K562 (cell line): Measurements from ENCODE around the gene RIPPLY3. TPM values are rescaled to one million over a fixed set of nuclear protein-coding genes. Genes with fewer than 3 reads are reported as not detected.
A peak's percentile ranks its signal among the peaks of the same experiment; 100 is the strongest.

Experiments used
- ARHGAP35 ChIP-seq: fragments of 450-650 bp; IDR thresholded peaks from 2 replicates; pipeline ENCODE4 v1.6.1; 2018; ENCODE audit not compliant: partially characterized antibody
- BCL6 ChIP-seq: fragments of 250-450 bp; sonication (Bioruptor Pico); IDR thresholded peaks from 2 replicates; pipeline ENCODE4 v1.4.0; 2020
- EGR1 ChIP-seq: fragments of 450-650 bp; conservative IDR thresholded peaks from 2 replicates; pipeline ENCODE4 v1.6.1; 2017; ENCODE audit warnings: mild to moderate bottlenecking
- ERF ChIP-seq: fragments of 450-650 bp; formaldehyde crosslinking; IDR thresholded peaks from 2 replicates; pipeline ENCODE4 v1.4.0; 2020; ENCODE audit warnings: mild to moderate bottlenecking, mixed read lengths
- GTF2F1 ChIP-seq: IDR thresholded peaks from 2 replicates; pipeline ENCODE4 v1.6.1; 2011; ENCODE audit warnings: low read depth, low read length, improper control_type of control experiment
- HDAC1 ChIP-seq, 2 experiments: fragments of 450-650 bp; IDR thresholded peaks; 2 replicates each; pipeline ENCODE4 v1.6.1; 2016 to 2017; ENCODE audit warnings: inconsistent platforms in 1 of 2, mild to moderate bottlenecking in 1 of 2, moderate library complexity in 1 of 2
- HOXB6 ChIP-seq: fragments of 250-450 bp; sonication (Bioruptor Pico); IDR thresholded peaks from 2 replicates; pipeline ENCODE4 v1.5.1; 2022; ENCODE audit warnings: mild to moderate bottlenecking, borderline replicate concordance
- L3MBTL2 ChIP-seq: fragments of 450-650 bp; IDR thresholded peaks from 2 replicates; pipeline ENCODE4 v1.6.1; 2016; ENCODE audit warnings: mild to moderate bottlenecking, moderate library complexity
- PTTG1 ChIP-seq: fragments of 450-650 bp; IDR thresholded peaks from 2 replicates; pipeline ENCODE4 v1.6.1; 2016; ENCODE audit warnings: low read depth, mild to moderate bottlenecking, missing genetic modification characterization, missing compliant biosample characterization
- RFX7 ChIP-seq: fragments of 250-450 bp; sonication (Bioruptor Pico); IDR thresholded peaks from 2 replicates; pipeline ENCODE4 v1.5.1; 2021; ENCODE audit warnings: mild to moderate bottlenecking
- SRSF9 ChIP-seq: fragments of 200-400 bp; formaldehyde crosslinking; IDR thresholded peaks from 2 replicates; pipeline ENCODE4 v1.6.1; 2017; ENCODE audit warnings: low read depth, low read length, borderline replicate concordance
- U2AF1 ChIP-seq: fragments of 200-400 bp; formaldehyde crosslinking; optimal IDR thresholded peaks from 2 replicates; pipeline ENCODE3; 2017; ENCODE audit warnings: mild to moderate bottlenecking, low read depth, low read length, moderate library complexity
- XRCC3 ChIP-seq: fragments of 450-650 bp; IDR thresholded peaks from 2 replicates; pipeline ENCODE4 v1.6.1; 2017; ENCODE audit warnings: mild to moderate bottlenecking, moderate library complexity
- YY1 ChIP-seq, 3 experiments: IDR thresholded peaks; 2 replicates each; pipeline ENCODE4 v1.6.1; 2011; ENCODE audit warnings: low read length in 2 of 3, mild to moderate bottlenecking in 2 of 3, moderate library complexity in 2 of 3, borderline replicate concordance in 1 of 3, control low read depth in 1 of 3, low read depth in 1 of 3; ENCODE audit not compliant: insufficient read depth in 3 of 3, insufficient replicate concordance in 2 of 3, control insufficient read depth in 1 of 3, insufficient read length in 1 of 3; ENCODE audit errors: extremely low read depth in 1 of 3
- ZFP30 ChIP-seq: fragments of 250-450 bp; sonication (Bioruptor Pico); IDR thresholded peaks from 2 replicates; pipeline ENCODE4 v1.8.0; 2022; ENCODE audit warnings: moderate library complexity, mild to moderate bottlenecking, inconsistent platforms, borderline replicate concordance
- ZNF224 ChIP-seq: sonication (generic); formaldehyde crosslinking; IDR thresholded peaks from 2 replicates; pipeline ENCODE4 v1.8.0; 2022; ENCODE audit warnings: mild to moderate bottlenecking, missing genetic modification reagents
- ZNF586 ChIP-seq: fragments of 450-650 bp; formaldehyde crosslinking; conservative IDR thresholded peaks from 2 replicates; pipeline ENCODE4 v1.4.0; 2020; ENCODE audit warnings: mild to moderate bottlenecking, moderate library complexity
- ZNF785 ChIP-seq: fragments of 250-450 bp; sonication (Bioruptor Pico); IDR thresholded peaks from 2 replicates; pipeline ENCODE4 v1.4.0; 2020; ENCODE audit warnings: mild to moderate bottlenecking
- polyA plus RNA-seq, 8 experiments: library from polyadenylated mRNA; depleted of rRNA in 4 of 8; stranded (reverse) in 5 of 8; unstranded in 3 of 8; fragments of >200 nt; fragmentation: Nextera tagmentation in 2 of 8; fragmentation: Illumina TruSeq in 1 of 8; extraction: Ambion mirVana in 2 of 8; extraction: Trizol in 1 of 8; gene quantifications; 2 replicates each; pipeline versions ENCODE4 v1.2.1 to v1.2.3, GENCODE V29; 2011 to 2014; ENCODE audit warnings: inconsistent platforms in 1 of 8, missing spikeins in 1 of 8
- total RNA-seq, 7 experiments: library from RNA; depleted of rRNA in 6 of 7; stranded (reverse); fragments of >200 nt in 6 of 7; fragmentation: Illumina TruSeq in 2 of 7; extraction: Trizol in 2 of 7; gene quantifications; 2 replicates each; pipeline versions ENCODE4 v1.2.1 to v1.2.3, GENCODE V29; 2011 to 2021; ENCODE audit warnings: low replicate concordance in 1 of 7
- TF ChIP-seq, protein P1 (sequence below): fragments of 450-650 bp; IDR thresholded peaks from 2 replicates; pipeline ENCODE4 v1.7.1; 2018; ENCODE audit warnings: mild to moderate bottlenecking, low read depth; ENCODE audit not compliant: partially characterized antibody
- TF ChIP-seq, protein P2 (sequence below): fragments of 450-650 bp; formaldehyde crosslinking; IDR thresholded peaks from 2 replicates; pipeline ENCODE4 v1.4.0; 2020; ENCODE audit warnings: mild to moderate bottlenecking
- TF ChIP-seq, protein P3 (sequence below): fragments of 450-650 bp; formaldehyde crosslinking; IDR thresholded peaks from 2 replicates; pipeline ENCODE4 v1.4.0; 2020; ENCODE audit warnings: mild to moderate bottlenecking, moderate library complexity
- TF ChIP-seq, protein P4 (sequence below): fragments of 450-650 bp; conservative IDR thresholded peaks from 2 replicates; pipeline ENCODE4 v1.6.1; 2016; ENCODE audit warnings: missing genetic modification characterization, low read depth, mild to moderate bottlenecking, missing compliant biosample characterization, moderate library complexity

Gene RIPPLY3
- total and polyA plus RNA-seq, 9 of the 15 experiments (the other 6 are each of a cell fraction or from before 2014, with no cell fraction given) = not detected

DNA sequence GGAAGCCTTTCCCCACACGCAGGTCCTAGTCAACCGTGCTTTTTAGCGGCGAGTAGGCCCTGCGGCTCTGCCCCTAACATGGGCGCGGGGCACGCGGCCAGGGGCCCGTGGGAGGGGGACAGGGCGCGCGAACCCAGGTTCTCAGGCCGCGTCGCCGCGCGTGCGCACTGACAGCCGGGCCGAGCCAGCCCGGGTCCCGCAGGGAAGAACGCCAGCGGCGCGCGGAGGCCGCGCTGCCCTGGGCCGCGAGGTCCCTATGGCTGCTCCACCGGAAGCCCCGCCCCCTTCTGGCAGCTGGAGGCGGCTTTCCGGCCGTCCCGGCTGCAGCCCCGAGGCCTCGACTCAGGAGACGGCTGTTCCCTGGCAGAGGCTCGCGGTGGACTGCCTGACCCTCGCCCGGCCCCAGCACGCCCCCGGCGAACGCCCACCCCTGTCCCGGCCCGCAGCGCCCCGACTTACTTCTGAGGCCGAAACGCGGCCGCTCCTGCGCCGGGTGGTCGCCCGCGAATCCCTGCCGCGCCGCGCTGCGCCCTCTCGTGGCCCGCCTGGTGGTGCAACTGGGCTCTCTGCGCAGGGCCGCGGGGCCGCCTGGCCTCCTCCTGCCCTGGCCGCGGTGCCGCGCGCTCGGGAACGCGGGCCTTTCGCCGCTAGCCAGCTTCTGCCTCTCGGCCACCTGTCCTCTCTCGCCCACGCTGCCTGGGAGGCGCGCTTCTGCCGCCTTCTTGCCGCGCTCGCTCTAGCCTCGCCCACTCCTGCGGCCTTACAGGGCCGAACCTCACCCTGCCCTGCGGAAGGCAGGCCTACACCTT lies 16.6 kb upstream of the RIPPLY3 start (continued):
- TF ChIP-seq, protein P1, sequence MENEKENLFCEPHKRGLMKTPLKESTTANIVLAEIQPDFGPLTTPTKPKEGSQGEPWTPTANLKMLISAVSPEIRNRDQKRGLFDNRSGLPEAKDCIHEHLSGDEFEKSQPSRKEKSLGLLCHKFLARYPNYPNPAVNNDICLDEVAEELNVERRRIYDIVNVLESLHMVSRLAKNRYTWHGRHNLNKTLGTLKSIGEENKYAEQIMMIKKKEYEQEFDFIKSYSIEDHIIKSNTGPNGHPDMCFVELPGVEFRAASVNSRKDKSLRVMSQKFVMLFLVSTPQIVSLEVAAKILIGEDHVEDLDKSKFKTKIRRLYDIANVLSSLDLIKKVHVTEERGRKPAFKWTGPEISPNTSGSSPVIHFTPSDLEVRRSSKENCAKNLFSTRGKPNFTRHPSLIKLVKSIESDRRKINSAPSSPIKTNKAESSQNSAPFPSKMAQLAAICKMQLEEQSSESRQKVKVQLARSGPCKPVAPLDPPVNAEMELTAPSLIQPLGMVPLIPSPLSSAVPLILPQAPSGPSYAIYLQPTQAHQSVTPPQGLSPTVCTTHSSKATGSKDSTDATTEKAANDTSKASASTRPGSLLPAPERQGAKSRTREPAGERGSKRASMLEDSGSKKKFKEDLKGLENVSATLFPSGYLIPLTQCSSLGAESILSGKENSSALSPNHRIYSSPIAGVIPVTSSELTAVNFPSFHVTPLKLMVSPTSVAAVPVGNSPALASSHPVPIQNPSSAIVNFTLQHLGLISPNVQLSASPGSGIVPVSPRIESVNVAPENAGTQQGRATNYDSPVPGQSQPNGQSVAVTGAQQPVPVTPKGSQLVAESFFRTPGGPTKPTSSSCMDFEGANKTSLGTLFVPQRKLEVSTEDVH = no peak
- TF ChIP-seq HOXB6 (CRISPR knock-in tag) (no peak), HDAC1 (IDR thresholded peaks at IDR 0.05) (peak in 1 of 2 experiments; percentile 47; a peak in 2 of 4 replicates), ZNF586 (CRISPR knock-in tag) (no peak), YY1 (IDR thresholded peaks at IDR 0.05; ENCODE audit: borderline replicate concordance in 1 of 3, control insufficient read depth in 1 of 3, extremely low read depth in 1 of 3, insufficient read depth in 3 of 3, insufficient read length in 1 of 3, insufficient replicate concordance in 2 of 3, low read depth in 1 of 3, low read length in 2 of 3) (peak; percentile 49 to 89 (median 83)), ARHGAP35 (no peak), L3MBTL2 (peak; percentile 100), PTTG1 (no peak), XRCC3 (no peak), GTF2F1 (0 out of 2 replicates have a peak, but pooled peaks have one; percentile 18), EGR1 (peak; percentile 98), ZNF224 (0 out of 2 replicates have a peak, but pooled peaks have one; percentile 92), ZNF785 (CRISPR knock-in tag) (no peak), RFX7 (CRISPR knock-in tag) (no peak), U2AF1 (peak; percentile 90), SRSF9 (no peak), ERF (CRISPR knock-in tag) (peak; percentile 60; the same call in 1 of the 2 replicates), BCL6 (CRISPR knock-in tag) (no peak), ZFP30 (CRISPR knock-in tag) (no peak)
- TF ChIP-seq, protein P2, sequence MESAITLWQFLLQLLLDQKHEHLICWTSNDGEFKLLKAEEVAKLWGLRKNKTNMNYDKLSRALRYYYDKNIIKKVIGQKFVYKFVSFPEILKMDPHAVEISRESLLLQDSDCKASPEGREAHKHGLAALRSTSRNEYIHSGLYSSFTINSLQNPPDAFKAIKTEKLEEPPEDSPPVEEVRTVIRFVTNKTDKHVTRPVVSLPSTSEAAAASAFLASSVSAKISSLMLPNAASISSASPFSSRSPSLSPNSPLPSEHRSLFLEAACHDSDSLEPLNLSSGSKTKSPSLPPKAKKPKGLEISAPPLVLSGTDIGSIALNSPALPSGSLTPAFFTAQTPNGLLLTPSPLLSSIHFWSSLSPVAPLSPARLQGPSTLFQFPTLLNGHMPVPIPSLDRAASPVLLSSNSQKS (CRISPR knock-in tag) = no peak
- TF ChIP-seq, protein P3, sequence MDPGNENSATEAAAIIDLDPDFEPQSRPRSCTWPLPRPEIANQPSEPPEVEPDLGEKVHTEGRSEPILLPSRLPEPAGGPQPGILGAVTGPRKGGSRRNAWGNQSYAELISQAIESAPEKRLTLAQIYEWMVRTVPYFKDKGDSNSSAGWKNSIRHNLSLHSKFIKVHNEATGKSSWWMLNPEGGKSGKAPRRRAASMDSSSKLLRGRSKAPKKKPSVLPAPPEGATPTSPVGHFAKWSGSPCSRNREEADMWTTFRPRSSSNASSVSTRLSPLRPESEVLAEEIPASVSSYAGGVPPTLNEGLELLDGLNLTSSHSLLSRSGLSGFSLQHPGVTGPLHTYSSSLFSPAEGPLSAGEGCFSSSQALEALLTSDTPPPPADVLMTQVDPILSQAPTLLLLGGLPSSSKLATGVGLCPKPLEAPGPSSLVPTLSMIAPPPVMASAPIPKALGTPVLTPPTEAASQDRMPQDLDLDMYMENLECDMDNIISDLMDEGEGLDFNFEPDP (CRISPR knock-in tag) = no peak
- TF ChIP-seq, protein P4, sequence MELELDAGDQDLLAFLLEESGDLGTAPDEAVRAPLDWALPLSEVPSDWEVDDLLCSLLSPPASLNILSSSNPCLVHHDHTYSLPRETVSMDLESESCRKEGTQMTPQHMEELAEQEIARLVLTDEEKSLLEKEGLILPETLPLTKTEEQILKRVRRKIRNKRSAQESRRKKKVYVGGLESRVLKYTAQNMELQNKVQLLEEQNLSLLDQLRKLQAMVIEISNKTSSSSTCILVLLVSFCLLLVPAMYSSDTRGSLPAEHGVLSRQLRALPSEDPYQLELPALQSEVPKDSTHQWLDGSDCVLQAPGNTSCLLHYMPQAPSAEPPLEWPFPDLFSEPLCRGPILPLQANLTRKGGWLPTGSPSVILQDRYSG (tag) = peak; percentile 75
